Upper lobe of left lung (tissue), 4 donors: ENCODE results near the gene ZBBX.

Experiments used
- EP300 ChIP-seq, 4 donors: sonication (generic); formaldehyde crosslinking; IDR thresholded peaks; one replicate each; pipeline ENCODE4 v1.5.1; 2017; ENCODE audit warnings: antibody characterized with exemption in 4 of 4, control low read depth in 2 of 4
- POLR2A ChIP-seq, 4 donors: fragments of 450-650 bp; IDR thresholded peaks; one replicate each; pipeline ENCODE4 v1.5.1; 2016 to 2017; ENCODE audit warnings: antibody characterized with exemption in 4 of 4, mild to moderate bottlenecking in 2 of 4
- TF ChIP-seq, protein P1 (sequence below), 6 experiments: fragments of 450-650 bp in 4 of 6; fragments of 200-600 bp in 2 of 6; sonication (generic) in 2 of 6; IDR thresholded peaks; one replicate each; pipeline ENCODE4 v1.5.1; 2016 to 2019; ENCODE audit warnings: antibody characterized with exemption in 6 of 6

DNA sequence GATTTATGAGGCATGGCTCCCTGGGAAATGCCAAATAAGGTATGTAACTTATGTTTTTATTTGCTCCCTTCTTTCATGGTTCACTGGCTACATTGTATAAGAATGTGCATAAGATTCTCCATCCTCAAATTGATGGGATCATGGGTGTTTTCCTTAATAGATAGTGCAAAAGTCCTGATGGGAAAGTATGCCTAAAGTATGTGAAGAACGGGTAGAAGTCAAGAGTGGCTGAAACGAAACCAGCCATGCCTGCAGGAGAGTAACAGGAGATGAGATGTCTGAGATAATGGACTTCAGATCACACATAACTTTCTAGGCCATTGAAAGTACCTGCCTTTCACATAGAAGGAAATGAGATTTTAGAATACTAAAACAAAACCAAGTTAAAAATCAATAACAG lies 56.5 kb downstream of the ZBBX start:
- TF ChIP-seq EP300 (IDR thresholded peaks at IDR 0.05) (no peak), POLR2A (IDR thresholded peaks at IDR 0.05) (no peak)
- TF ChIP-seq, protein P1, sequence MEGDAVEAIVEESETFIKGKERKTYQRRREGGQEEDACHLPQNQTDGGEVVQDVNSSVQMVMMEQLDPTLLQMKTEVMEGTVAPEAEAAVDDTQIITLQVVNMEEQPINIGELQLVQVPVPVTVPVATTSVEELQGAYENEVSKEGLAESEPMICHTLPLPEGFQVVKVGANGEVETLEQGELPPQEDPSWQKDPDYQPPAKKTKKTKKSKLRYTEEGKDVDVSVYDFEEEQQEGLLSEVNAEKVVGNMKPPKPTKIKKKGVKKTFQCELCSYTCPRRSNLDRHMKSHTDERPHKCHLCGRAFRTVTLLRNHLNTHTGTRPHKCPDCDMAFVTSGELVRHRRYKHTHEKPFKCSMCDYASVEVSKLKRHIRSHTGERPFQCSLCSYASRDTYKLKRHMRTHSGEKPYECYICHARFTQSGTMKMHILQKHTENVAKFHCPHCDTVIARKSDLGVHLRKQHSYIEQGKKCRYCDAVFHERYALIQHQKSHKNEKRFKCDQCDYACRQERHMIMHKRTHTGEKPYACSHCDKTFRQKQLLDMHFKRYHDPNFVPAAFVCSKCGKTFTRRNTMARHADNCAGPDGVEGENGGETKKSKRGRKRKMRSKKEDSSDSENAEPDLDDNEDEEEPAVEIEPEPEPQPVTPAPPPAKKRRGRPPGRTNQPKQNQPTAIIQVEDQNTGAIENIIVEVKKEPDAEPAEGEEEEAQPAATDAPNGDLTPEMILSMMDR (IDR thresholded peaks at IDR 0.05), result no peak
